Bone marrow (tissue), 2 donors: Measurements from ENCODE around the gene ANKRD6.
"Not testable (repeated sequence)": the region's sequence is repeated elsewhere in the genome, so short reads cannot be mapped to it uniquely, and the experiment has no call there.

Source experiments
- DNase-seq, 2 donors: peaks; one replicate each; lab custom pipeline; 2025; lab: John Stamatoyannopoulos, UW

The ANKRD6 gene

DNA sequence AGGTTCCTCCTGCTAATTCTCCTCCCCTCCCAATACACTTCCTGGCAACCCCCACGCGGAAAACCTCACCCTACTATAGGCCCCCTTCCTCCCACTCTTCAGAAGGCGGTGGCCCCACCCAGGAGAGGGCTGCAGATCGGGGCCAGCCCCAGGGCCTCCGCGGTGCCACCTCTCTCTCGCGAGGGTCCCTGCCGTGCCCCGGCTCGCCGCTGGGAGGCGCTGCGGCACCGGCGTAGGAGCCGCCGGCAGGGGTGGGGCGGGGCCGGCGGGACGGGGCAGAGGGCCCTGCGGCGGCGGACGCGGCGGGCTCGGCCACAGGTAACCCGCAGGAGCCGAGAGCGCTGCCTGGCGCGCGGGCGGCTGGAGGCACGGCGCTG lies at the start of gene ANKRD6:
Gene ANKRD6 (plus strand): TSS at position 278 of the 377 bp plus-strand sequence. CDS start 133,825 bp downstream, outside the sequence.
- peak; percentile 47 to 61 for DNase-seq

DNA sequence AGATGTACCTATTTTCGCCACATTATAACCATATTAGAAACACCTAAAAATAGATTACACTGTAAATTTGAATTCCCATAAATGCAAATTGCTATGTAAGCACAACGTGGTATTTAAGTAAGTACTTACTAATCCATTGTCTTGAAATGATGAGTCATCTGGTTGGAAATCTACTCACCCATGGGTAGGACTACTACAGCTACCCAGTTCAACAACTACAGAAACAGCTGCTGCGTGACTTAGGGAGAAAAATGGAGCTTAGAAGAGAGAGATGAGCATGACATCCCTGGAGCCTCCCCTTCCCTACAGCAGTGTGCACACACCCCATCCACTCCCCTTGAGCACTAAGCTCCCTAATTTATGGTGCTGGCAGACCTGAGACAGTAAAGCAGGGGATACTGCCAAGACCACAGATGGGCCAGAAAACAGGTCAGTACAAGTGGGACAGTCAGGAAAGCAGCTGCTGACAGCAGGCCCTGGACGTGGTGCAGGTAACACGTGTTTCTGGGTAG lies 47.7 kb upstream of the ANKRD6 start:
- no peak for DNase-seq

DNA sequence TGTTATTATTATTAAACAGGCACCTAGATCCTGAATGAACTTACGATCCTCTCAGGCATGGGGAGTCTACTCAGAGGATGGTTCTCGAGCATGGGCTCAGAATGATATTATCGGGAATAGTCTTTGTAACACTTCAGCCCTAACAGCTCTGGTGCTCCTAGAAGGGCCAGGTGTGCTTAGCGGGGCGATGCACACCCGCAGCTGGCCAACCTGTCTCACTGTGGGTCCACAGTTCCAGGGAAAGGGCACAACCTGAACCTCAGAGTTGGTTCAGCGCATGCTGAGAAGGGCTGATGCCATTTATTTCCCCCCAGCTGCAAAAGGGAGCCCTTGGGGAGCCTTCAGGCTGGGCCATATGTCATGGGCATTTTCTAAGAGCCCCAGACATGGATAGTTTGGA lies 47.1 kb upstream of the ANKRD6 start:
- DNase-seq: no peak

DNA sequence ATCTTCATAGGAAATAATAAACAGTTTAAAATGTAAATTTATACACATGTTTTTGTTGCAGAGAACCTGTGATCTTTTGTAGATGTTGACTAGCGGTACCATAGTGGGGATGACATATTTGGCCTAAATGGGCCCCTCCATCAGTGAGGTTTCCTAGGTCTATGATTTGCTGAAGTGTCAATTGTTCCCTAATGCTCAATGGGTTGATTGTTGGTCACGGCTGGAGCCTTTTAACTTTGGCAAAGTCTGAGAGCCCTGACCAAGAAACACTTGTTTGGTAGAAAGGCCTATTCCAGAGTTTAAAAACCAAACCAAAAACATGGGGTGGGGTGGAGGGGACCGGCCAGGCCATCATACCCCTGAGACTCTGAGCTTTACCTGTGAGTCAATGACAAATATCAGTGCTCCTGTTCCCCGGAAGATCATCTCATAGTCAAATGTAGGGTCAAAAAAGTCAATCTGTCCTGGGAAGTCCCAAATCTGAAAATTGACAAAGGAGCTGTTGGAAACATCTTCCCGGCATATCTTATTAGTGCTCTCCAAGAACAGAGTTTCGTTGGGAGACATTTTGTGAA lies 45.9 kb upstream of the ANKRD6 start:
- no peak for DNase-seq

DNA sequence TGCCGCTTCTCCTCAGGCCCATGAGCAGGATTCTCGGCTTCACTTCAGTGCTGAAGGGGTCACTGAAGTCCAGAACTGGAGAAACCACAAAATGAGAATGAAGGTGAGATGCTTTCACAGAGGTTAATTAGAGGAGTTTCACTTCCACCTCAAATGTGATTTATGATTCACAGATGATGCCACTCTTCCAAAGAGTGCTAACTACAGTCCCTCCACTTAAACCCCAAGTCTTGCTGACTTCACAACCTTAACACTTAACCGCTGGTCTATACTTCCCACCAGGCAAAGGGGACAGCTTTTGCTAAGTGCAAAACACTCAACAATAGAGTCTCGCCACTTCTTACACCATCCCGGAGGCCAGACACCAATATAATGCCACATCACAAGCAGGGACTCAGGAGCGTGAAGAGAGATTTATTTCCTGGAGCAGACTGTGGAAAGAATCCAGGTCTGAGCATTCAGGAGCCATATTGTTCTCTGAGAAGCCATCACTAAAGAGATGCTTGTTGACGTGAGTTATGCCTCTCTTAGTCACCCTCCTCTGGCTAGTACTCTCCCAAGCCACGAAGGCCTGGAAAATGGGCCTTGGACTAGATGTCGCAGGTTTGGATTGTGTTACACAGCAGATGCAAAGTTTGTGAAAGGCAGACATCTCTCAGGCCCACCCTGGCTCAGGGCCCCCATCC lies 45.3 kb upstream of the ANKRD6 start:
- DNase-seq: no peak

DNA sequence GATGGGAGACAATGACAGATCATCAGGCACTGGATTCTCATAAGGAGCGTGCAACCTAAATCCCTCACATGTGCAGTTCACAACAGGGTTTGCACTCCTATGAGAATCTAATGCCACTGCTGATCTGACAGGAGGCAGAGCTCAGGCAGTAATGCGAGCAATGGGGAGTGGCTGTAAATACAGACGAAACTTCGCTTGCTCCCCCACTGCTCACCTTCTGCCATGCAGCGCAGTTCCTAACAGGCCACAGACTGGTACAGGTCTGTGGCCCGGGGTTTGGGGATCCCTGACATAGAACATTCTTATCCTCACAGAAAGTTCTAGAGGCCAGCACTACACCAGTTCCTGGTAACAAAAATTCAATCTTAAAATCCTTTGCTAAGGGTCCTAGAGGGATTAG lies 44.1 kb upstream of the ANKRD6 start:
- no peak for DNase-seq

DNA sequence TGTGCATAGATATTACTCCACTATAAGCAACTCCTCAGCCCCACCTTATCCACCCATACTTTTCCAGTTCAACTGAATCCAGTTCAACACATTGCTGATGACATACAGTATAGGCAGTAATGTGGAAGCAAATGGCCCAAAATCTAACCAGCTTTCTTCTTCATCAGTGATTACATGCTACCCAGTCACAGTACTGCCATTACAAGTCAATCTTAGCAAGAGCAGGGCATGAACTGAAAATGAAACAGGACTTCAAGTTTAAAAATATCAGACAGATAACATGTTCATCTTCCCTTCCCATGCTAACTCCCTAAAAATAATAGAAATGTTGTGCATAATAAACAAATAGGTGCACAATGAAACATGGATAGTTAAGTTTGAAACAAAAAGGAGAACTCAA lies 40.1 kb upstream of the ANKRD6 start:
- DNase-seq: no peak

DNA sequence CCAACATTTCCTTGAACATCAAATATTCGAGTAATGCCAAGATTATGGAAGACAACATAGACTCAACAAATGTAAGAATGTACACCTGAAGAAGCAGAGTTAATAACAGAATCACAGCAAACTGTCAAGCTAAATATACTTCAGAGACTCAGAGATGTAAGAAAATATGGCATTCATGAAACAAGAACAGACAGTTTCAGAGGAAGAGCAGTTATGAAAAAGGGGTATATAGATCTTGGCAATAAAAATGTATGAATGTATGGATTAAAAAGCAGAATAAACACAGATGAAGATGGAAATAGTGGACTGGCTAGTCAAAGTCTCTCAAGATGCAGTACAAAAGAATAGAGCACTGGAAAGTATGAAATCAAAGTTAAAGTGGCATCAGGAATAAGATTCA lies 39.3 kb upstream of the ANKRD6 start:
- no peak for DNase-seq

DNA sequence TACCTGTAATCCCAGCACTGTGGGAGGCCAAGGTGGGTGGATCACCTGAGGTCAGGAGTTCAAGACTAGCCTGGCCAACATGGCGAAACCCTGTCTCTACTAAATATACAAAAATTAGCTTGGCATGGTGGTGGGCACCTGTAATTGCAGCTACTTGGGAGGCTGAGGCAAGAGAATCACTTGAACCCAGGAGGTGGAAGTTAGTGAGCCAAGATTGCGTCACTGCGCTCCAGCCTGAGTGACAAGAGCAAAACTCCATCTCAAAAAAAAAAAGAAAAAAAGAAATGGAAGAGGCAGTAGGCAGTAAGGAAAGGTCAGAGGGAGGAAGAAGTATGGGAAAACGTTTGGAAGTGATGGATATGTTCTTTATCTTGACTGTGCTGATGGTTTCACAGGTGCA lies 35.1 kb upstream of the ANKRD6 start:
- not testable (repeated sequence) for DNase-seq

DNA sequence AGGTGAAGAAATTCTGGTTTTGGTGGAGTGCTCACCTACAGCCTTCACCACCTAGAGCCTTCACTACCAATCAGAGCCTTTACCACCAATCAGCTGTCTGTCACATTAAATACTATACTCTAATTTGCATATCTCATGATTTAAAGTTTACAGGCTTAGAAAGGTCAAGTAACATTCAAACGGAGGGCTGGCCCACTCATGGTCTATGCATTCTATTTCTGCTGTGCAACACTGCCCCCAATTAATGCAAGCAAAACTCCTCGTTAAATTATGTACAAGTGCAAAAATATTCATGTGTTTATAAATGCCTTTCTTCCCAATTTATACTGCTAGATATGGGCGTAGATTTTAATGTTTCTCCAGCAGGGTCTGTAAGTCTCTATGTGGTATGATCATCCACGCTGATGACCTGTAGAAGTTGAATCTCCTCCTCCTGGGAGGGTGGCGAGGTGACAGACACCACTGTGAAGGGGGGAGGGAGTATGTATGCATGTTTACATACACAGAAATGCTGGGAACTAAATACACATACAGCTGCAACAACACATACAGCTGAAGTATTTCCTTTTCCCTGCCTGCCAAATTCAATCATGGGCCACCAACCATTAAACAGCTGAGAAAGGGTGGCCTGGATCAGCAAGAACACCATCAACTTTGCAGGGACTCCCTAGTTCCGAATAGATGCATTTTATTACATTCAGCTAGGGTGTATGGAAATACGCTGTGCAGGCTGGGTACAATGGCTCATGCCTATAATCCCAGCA lies 34.0 kb upstream of the ANKRD6 start:
- DNase-seq: no peak

DNA sequence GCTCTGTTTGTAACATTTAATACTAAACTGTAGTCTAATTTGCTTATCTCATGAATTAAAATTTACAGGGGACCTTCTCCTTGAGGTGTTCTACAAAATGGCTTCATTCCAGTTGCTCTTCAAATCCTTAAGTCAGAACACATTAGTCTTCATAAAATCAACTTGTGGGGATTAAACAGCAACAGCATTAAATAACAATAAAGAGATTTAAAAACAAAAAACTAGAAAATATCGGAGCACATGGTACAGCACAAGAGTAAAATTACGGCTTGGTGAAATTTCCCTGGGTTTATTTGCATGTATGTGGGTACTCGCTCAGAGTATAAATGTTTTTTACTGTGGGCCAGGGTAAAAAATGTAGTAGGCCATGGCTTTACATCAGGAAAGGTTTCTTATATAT lies 32.9 kb upstream of the ANKRD6 start:
- DNase-seq: no peak

DNA sequence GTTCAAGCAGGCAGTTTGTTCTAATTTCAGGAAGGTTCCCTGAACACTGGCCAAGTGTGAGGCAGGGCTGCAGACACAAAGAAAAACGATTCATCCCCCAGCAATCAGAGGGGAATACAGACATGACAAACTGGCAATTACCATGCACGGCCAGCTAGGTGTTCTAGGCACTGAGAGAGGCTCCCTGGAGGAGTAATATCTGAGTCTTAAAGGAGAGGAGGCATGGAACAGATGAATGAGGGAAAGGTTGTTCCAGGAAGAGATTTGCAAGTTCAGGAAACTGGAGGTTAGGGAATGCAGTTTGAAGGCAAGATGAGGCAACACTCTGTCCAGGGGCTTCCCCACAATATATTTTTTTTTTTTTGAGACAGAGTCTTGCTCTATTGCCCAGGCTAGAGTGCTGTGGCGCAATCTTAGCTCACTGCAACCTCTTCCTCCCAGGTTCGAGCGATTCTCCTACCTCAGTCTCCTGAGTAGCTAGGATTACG lies 32.0 kb upstream of the ANKRD6 start:
- no peak for DNase-seq

DNA sequence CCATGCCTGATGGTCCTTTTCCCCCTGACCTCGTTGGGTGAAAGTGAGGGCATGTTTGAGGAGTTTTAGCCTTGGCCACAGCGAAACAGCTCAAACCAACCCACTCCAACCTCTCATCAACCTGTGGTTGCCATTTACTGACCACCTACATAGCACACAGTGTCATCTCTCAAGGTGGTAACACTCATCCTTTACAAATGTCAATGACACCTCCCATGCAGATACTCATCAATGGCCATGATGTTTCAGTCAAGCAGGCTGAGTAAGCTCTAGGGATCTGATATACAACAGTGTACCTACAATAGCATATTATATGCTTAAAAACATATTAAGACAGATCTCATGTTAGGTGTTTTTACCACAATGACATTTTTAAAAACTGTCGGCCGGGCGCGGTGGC lies 30.2 kb upstream of the ANKRD6 start:
- DNase-seq: no peak

DNA sequence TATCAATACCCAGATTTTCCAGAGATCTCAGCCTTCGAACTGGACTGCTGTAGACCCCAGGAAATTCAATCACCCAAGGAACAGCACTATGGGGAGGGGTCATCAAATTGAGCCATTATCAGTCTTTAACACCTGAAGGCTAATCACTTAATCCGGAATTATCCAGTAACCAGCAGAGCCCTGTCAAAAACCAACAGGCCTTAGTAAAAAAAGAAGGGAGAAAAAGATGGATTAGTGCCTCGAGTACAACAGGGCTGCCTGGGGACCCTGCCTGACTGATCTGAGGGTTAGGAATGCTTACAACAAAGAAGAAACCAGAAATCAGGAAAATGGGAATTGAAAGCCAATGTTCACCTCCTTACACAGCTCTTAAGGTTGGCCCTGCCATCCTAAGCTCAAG lies 28.4 kb upstream of the ANKRD6 start:
- no peak for DNase-seq

DNA sequence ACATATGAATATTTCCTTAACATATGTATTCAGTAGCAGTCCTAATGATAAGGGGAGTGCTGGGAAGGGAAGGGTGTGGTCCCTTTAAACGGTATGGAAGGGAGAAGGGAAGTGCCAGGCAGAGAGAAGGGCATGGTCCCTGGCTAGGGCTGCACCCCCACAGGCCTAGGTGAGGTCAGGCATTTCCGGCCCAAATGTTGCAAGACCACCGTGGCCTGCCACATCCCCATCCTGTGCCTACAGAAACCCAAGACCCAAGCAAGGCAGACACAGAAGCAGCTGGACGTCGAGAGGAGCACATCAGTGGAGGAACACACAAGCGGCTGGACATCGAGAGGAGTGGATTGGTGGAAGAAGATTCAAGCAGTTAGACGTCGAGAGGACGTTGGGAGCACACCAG lies 26.8 kb upstream of the ANKRD6 start:
- DNase-seq: no peak

DNA sequence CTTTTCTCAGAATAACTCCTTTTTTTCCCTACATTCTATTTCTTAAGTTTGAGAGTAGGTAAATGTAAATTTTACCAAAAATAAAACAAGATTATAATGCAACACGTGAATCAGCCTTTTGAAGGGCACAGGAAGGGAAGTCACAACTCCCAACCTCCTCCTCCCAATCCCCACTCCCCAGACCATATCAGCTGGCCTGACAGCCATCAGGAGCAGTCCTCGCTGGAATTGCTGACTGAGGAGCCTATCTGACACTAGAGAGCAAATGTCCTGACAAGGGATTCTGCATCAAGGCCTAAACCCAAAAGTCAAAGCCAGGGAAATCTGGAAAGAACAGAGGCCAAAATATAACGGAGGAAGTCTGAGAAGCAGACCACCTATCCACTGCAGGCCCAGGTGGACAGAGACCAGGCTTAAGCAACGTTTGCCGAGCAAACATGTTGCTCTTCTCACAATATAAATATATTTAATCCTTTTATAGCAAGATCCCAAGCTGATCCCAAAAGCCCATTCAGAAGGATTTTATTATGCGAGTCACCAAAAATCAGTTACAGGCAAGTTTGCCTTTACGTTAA lies 23.4 kb upstream of the ANKRD6 start:
- no peak for DNase-seq

DNA sequence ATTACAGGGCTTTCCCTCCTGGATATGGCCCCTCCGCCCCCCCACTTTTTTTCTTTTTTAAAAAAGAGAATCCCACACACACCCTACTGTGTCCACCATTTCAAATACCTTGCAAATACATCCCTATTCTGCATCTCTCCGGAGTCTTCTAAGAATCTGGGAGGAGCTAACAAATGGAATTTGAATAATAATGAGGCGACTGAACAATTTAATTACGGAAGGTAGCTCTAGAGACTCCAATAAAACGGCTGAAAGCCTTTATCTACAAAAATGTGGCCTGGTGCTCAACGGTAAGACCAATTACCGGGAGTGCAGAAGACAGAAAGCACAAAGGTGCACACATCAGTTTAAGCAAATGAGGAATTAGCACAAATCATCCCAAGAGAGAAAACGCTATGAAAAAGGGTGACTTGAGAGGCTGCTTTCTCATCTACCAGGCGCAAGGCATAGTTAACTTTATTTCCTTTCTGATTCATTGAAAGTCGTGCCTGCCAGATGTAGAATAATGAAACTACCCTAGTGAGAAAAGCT lies 22.7 kb upstream of the ANKRD6 start:
- DNase-seq: peak in 1 of 2 donors; percentile 21

DNA sequence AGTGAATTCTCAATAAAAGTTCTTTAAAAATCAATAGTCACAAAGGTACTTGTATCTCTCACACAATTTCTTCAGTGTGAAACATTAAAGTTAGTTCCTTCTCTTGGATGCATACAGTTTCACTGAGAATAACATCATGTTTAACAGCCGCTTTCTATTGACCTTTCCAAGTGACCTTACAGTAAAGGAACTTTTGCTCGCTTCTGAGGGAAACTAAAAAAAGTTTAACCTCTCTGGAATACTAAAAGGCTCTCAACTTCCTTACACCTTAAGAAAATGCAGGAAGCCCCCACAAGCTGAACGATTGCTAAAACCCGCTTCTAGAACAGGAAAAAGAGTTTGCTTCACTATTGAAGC lies 22.2 kb upstream of the ANKRD6 start:
- DNase-seq: no peak

DNA sequence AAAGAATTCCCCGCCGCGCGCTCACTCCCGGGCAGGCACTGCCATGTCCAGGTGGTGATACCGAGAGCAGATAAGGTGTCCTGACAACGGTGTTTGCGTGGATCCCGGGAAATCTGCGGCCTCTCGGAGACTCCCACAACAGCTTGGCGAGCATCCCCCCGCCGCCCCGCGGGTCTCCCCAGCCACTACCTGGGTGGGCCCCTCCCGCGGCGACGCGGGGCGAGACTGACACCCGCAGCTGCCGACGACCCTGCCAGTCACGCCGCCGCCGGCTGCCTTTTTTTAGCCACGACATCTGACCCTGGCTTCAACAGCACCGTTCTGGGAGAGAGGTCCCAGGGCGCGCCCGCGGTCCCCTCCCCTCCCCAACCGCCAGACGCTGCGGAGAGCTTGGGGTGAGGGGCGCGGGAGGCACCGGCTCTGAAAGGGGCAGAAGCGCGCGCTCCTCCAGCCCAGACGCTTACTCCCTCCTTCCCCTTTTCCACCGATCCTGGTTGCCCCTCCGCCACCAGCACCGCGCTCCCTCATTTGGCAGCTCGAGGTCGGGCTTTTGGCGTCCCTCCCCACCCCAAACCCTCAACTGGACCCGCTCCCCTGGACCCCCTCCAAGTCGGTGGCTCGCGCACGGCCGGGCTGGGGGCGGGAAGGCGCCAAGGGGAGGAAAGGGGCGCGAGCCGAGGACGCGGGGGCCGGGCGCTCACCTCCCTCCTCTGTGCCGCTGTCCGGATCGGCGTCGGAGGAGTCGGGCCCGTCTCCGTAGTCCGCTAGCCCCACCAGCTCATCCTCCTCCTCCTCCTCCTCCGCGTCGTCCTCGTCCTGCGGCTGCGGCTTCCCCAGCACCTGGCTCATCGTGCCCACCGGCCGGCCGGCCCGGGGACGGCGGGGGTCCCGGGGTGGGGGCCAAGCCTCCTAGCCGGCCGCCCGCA lies 21.5 kb upstream of the ANKRD6 start:
- DNase-seq: peak in 1 of 2 donors; percentile 64

DNA sequence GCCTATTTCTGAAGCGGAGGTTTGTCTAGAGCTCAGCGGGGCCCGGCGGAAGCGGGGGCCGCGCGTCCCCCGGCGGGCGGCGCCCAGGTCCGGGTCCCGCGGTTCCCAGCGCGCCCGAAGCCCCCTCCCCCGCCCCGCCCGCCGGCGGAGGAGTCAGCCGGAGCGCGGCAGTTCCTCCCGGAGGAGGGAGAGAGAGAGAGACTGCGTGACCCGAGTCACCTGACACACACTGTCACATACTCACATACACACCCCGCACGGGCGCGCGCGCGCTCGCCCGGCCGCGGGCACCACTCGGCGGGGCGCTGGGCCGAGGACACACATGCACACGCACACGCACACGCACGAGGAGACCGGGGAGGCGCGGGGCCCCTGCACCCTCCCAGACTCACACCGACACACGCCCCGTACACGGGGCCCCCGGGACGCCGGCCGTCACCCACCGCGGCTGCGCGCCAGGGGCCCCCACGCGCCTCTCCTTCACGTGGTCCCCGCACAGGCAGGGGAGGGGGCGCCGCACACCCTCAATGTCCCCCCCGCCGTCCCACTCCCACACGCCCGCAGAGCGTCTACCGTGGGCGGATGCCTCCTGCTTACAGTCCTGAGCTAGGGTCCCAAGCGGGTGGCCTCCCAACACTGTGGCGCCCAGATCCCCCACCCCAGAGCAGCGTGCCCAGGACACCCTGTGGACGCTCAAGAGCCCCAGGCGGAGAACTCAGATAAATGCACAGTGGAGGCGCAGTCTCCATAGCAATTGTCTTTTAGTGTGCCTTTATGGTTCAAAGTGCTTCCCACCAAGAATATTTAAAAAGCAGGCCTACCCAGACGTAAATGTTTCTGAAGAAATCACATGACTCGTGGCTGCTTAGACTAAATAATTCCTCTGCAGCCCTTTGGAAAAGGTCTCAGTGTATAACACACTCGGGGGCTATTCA lies 20.6 kb upstream of the ANKRD6 start, which contains the start of gene RRAGD:
Gene RRAGD (minus strand): TSS at position 203 of the 935 bp plus-strand sequence. CDS start 280 bp downstream, outside the sequence.
- peak; percentile 41 to 49 for DNase-seq
